ENCODE results near the gene BCL2L12.
"Not testable (repeated sequence)": the region's sequence is repeated elsewhere in the genome, so short reads cannot be mapped to it uniquely, and the experiment has no call there.

BCL2L12 gene

GRCh38 chr19:49633273-49633672 lies 32.5 kb upstream of the BCL2L12 start:
- H3K36me3 ChIP-seq (ENCODE audit: control insufficient read depth, insufficient read depth, low read length); H3K4me3 ChIP-seq (ENCODE audit: low read depth, low read length); H3K27ac ChIP-seq (ENCODE audit: low read depth, low read length); H3K27me3 ChIP-seq (ENCODE audit: control insufficient read depth, insufficient read depth, low read length); H3K9me3 ChIP-seq (ENCODE audit: control insufficient read depth, insufficient read depth, low read depth, low read length); H3K9ac ChIP-seq (ENCODE audit: low read length): not testable (repeated sequence)
- peaks cover 13% of the 10 kb centered on the region for H3K4me1 ChIP-seq (ENCODE audit: control insufficient read depth, insufficient read depth, low read length)

- H3K27ac ChIP-seq (ENCODE audit: low read depth, low read length): no peak overlapping the region
- H3K9me3 ChIP-seq (ENCODE audit: control insufficient read depth, insufficient read depth, low read depth, low read length): no peaks in the 10 kb centered on the region
- H3K4me3 ChIP-seq (ENCODE audit: low read depth, low read length): no peak overlapping the region
- no peak overlapping the region for H3K9ac ChIP-seq (ENCODE audit: low read length)
- no peaks in the 10 kb centered on the region for H3K36me3 ChIP-seq (ENCODE audit: control insufficient read depth, insufficient read depth, low read length)
- peaks cover 3% of the 10 kb centered on the region; the same call in 1 of the 2 replicates for H3K27me3 ChIP-seq (ENCODE audit: control insufficient read depth, insufficient read depth, low read length)
- peaks cover 23% of the 10 kb centered on the region for H3K4me1 ChIP-seq (ENCODE audit: control insufficient read depth, insufficient read depth, low read length)
Observed at GRCh38 chr19:49635530-49636232, 30.1 kb upstream of the BCL2L12 start.

GRCh38 chr19:49636233-49636932 lies 29.4 kb upstream of the BCL2L12 start:
- Histone ChIP-seq H3K27me3 (ENCODE audit: control insufficient read depth, insufficient read depth, low read length) (peaks cover 3% of the 10 kb centered on the region; the same call in 1 of the 2 replicates), H3K4me1 (ENCODE audit: control insufficient read depth, insufficient read depth, low read length) (peaks cover 23% of the 10 kb centered on the region), H3K36me3 (ENCODE audit: control insufficient read depth, insufficient read depth, low read length) (no peaks in the 10 kb centered on the region), H3K4me3 (ENCODE audit: low read depth, low read length) (no peak overlapping the region), H3K9me3 (ENCODE audit: control insufficient read depth, insufficient read depth, low read depth, low read length) (no peaks in the 10 kb centered on the region), H3K27ac (ENCODE audit: low read depth, low read length) (no peak overlapping the region), H3K9ac (ENCODE audit: low read length) (no peak overlapping the region)

- Histone ChIP-seq H3K9me3 (ENCODE audit: control insufficient read depth, insufficient read depth, low read depth, low read length) (no peaks in the 10 kb centered on the region), H3K27me3 (ENCODE audit: control insufficient read depth, insufficient read depth, low read length) (peaks cover 3% of the 10 kb centered on the region; the same call in 1 of the 2 replicates), H3K9ac (ENCODE audit: low read length) (peak overlapping the region; percentile 54), H3K4me3 (ENCODE audit: low read depth, low read length) (peak overlapping the region; percentile 66), H3K36me3 (ENCODE audit: control insufficient read depth, insufficient read depth, low read length) (no peaks in the 10 kb centered on the region), H3K4me1 (ENCODE audit: control insufficient read depth, insufficient read depth, low read length) (peaks cover 27% of the 10 kb centered on the region), H3K27ac (ENCODE audit: low read depth, low read length) (no peak overlapping the region)
Observed at GRCh38 chr19:49637821-49638738, 27.7 kb upstream of the BCL2L12 start.

GRCh38 chr19:49639401-49640112 lies 26.2 kb upstream of the BCL2L12 start:
- peak overlapping the region; percentile 66 for H3K4me3 ChIP-seq (ENCODE audit: low read depth, low read length)
- no peak overlapping the region; the same call in 1 of the 2 replicates for H3K27ac ChIP-seq (ENCODE audit: low read depth, low read length)
- H3K36me3 ChIP-seq (ENCODE audit: control insufficient read depth, insufficient read depth, low read length): no peaks in the 10 kb centered on the region
- no peaks in the 10 kb centered on the region for H3K9me3 ChIP-seq (ENCODE audit: control insufficient read depth, insufficient read depth, low read depth, low read length)
- peaks cover 3% of the 10 kb centered on the region; the same call in 1 of the 2 replicates for H3K27me3 ChIP-seq (ENCODE audit: control insufficient read depth, insufficient read depth, low read length)
- H3K9ac ChIP-seq (ENCODE audit: low read length): peak overlapping the region; percentile 74
- peaks cover 31% of the 10 kb centered on the region for H3K4me1 ChIP-seq (ENCODE audit: control insufficient read depth, insufficient read depth, low read length)

- Histone ChIP-seq H3K36me3 (ENCODE audit: control insufficient read depth, insufficient read depth, low read length) (peaks cover 7% of the 10 kb centered on the region), H3K27ac (ENCODE audit: low read depth, low read length) (peak within 1 kb of the TSS; percentile 99), H3K9me3 (ENCODE audit: control insufficient read depth, insufficient read depth, low read depth, low read length) (no peaks in the 10 kb centered on the region), H3K4me1 (ENCODE audit: control insufficient read depth, insufficient read depth, low read length) (peaks cover 31% of the 10 kb centered on the region), H3K27me3 (ENCODE audit: control insufficient read depth, insufficient read depth, low read length) (peaks cover 3% of the 10 kb centered on the region; the same call in 1 of the 2 replicates), H3K9ac (ENCODE audit: low read length) (peak within 1 kb of the TSS; percentile 96), H3K4me3 (ENCODE audit: low read depth, low read length) (peak within 1 kb of the TSS; percentile 68)
Observed at GRCh38 chr19:49640113-49640898, 25.4 kb upstream of the BCL2L12 start, which contains the start of gene RRAS. Gene RRAS (minus strand): TSS chr19:49640143. CDS start chr19:49640098, 45 bp downstream.

- H3K4me1 ChIP-seq (ENCODE audit: control insufficient read depth, insufficient read depth, low read length): peaks cover 29% of the 10 kb centered on the region
- H3K27ac ChIP-seq (ENCODE audit: low read depth, low read length): peak within 1 kb of the TSS; percentile 99
- H3K36me3 ChIP-seq (ENCODE audit: control insufficient read depth, insufficient read depth, low read length): peaks cover 23% of the 10 kb centered on the region
- H3K9ac ChIP-seq (ENCODE audit: low read length): peak within 1 kb of the TSS; percentile 98
- no peaks in the 10 kb centered on the region for H3K9me3 ChIP-seq (ENCODE audit: control insufficient read depth, insufficient read depth, low read depth, low read length)
- peaks cover 3% of the 10 kb centered on the region; the same call in 1 of the 2 replicates for H3K27me3 ChIP-seq (ENCODE audit: control insufficient read depth, insufficient read depth, low read length)
- peak within 1 kb of the TSS; percentile 96 for H3K4me3 ChIP-seq (ENCODE audit: low read depth, low read length)
Observed at GRCh38 chr19:49641688-49642491, 23.8 kb upstream of the BCL2L12 start, which contains the start of gene SCAF1. Gene SCAF1 (plus strand): TSS chr19:49642209. CDS start chr19:49645027, 2,818 bp downstream.

GRCh38 chr19:49642492-49643035 lies 23.2 kb upstream of the BCL2L12 start:
- Histone ChIP-seq H3K4me1 (ENCODE audit: control insufficient read depth, insufficient read depth, low read length) (peaks cover 27% of the 10 kb centered on the region), H3K27ac (ENCODE audit: low read depth, low read length) (peak overlapping the region; percentile 92), H3K36me3 (ENCODE audit: control insufficient read depth, insufficient read depth, low read length) (peaks cover 30% of the 10 kb centered on the region), H3K9me3 (ENCODE audit: control insufficient read depth, insufficient read depth, low read depth, low read length) (no peaks in the 10 kb centered on the region), H3K9ac (ENCODE audit: low read length) (peak overlapping the region; percentile 98), H3K27me3 (ENCODE audit: control insufficient read depth, insufficient read depth, low read length) (peaks cover 3% of the 10 kb centered on the region; the same call in 1 of the 2 replicates), H3K4me3 (ENCODE audit: low read depth, low read length) (peak overlapping the region; percentile 96)

- Histone ChIP-seq H3K27me3 (ENCODE audit: control insufficient read depth, insufficient read depth, low read length) (peaks cover 3% of the 10 kb centered on the region; the same call in 1 of the 2 replicates), H3K4me1 (ENCODE audit: control insufficient read depth, insufficient read depth, low read length) (peaks cover 21% of the 10 kb centered on the region), H3K9ac (ENCODE audit: low read length) (no peak overlapping the region), H3K4me3 (ENCODE audit: low read depth, low read length) (peak overlapping the region; percentile 96; the same call in 1 of the 2 replicates), H3K27ac (ENCODE audit: low read depth, low read length) (no peak overlapping the region), H3K36me3 (ENCODE audit: control insufficient read depth, insufficient read depth, low read length) (peaks cover 35% of the 10 kb centered on the region), H3K9me3 (ENCODE audit: control insufficient read depth, insufficient read depth, low read depth, low read length) (no peaks in the 10 kb centered on the region)
Observed at GRCh38 chr19:49643466-49643865, 22.3 kb upstream of the BCL2L12 start.
